ENCODE measurements around the gene FAM83D.

Gene FAM83D

DNA sequence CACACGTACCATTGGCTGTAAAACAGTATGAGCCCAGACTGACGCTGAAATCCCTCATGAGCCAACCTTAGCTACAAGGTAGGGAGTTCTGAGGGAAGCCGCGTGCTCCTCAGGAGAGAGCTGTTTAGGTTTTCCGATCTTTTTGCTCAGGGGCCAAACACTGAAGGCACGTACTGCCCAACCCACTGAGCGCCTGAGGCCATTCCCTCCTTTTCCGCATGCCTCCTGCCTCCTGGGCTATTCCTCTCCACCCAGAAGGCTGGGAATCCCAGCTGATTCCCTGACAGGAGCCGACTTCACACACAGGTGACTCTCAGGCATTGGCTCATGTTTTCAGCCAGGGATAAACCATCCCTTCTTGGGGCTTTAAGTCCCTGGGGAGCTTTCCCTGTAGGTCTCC is 5.4 kb upstream of the FAM83D start:
- TF ChIP-seq, protein P1, sequence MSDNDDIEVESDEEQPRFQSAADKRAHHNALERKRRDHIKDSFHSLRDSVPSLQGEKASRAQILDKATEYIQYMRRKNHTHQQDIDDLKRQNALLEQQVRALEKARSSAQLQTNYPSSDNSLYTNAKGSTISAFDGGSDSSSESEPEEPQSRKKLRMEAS (IDR thresholded peaks at IDR 0.05), result no peak
- TF ChIP-seq, protein P2, sequence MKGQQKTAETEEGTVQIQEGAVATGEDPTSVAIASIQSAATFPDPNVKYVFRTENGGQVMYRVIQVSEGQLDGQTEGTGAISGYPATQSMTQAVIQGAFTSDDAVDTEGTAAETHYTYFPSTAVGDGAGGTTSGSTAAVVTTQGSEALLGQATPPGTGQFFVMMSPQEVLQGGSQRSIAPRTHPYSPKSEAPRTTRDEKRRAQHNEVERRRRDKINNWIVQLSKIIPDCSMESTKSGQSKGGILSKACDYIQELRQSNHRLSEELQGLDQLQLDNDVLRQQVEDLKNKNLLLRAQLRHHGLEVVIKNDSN (IDR thresholded peaks at IDR 0.05), result no peak
- TF ChIP-seq CEBPB (IDR thresholded peaks at IDR 0.05) (no peak), CREB1 (IDR thresholded peaks at IDR 0.05; ENCODE audit: low read depth) (no peak), TCF12 (IDR thresholded peaks at IDR 0.05; ENCODE audit: low read depth) (no peak), EP300 (IDR thresholded peaks at IDR 0.05; ENCODE audit: borderline replicate concordance) (no peak), TEAD4 (IDR thresholded peaks at IDR 0.05) (no peak), EGR1 (IDR thresholded peaks at IDR 0.05) (no peak), FOXM1 (IDR thresholded peaks at IDR 0.05; ENCODE audit: borderline replicate concordance, low read depth) (no peak), RAD21 (IDR thresholded peaks at IDR 0.05; ENCODE audit: low read depth) (no peak), NFIC (IDR thresholded peaks at IDR 0.05) (no peak), ZBTB7A (IDR thresholded peaks at IDR 0.05; ENCODE audit: low read depth) (no peak)
- TF ChIP-seq, protein P3, sequence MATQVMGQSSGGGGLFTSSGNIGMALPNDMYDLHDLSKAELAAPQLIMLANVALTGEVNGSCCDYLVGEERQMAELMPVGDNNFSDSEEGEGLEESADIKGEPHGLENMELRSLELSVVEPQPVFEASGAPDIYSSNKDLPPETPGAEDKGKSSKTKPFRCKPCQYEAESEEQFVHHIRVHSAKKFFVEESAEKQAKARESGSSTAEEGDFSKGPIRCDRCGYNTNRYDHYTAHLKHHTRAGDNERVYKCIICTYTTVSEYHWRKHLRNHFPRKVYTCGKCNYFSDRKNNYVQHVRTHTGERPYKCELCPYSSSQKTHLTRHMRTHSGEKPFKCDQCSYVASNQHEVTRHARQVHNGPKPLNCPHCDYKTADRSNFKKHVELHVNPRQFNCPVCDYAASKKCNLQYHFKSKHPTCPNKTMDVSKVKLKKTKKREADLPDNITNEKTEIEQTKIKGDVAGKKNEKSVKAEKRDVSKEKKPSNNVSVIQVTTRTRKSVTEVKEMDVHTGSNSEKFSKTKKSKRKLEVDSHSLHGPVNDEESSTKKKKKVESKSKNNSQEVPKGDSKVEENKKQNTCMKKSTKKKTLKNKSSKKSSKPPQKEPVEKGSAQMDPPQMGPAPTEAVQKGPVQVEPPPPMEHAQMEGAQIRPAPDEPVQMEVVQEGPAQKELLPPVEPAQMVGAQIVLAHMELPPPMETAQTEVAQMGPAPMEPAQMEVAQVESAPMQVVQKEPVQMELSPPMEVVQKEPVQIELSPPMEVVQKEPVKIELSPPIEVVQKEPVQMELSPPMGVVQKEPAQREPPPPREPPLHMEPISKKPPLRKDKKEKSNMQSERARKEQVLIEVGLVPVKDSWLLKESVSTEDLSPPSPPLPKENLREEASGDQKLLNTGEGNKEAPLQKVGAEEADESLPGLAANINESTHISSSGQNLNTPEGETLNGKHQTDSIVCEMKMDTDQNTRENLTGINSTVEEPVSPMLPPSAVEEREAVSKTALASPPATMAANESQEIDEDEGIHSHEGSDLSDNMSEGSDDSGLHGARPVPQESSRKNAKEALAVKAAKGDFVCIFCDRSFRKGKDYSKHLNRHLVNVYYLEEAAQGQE (IDR thresholded peaks at IDR 0.05; ENCODE audit: low read depth), result no peak

DNA sequence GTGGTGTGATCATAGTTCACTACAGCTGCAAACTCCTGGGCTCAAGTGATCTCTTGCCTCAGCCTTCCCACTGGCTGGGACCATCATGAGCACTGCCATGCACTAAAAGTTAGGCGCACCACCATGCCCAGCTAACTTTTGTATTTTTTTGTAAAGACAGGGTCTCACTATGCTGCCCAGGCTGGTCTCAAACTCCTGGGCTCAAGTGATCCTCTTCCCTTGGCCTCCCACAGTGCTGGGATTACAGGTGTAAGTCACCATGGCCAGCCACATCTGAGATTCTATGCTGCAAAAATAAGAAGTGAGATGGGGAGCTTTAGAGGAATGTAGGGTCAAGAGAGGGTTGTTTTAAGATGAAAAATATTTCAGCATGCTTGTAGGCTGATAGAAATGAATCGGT is 1.5 kb upstream of the FAM83D start:
- TF ChIP-seq FOXM1 (IDR thresholded peaks at IDR 0.05; ENCODE audit: borderline replicate concordance, low read depth), result no peak
- TF ChIP-seq, protein P1 (IDR thresholded peaks at IDR 0.05), result no peak
- TF ChIP-seq, protein P2 (IDR thresholded peaks at IDR 0.05), result no peak
- TF ChIP-seq, protein P3 (IDR thresholded peaks at IDR 0.05; ENCODE audit: low read depth), result no peak
- no peak for TF ChIP-seq NFIC (IDR thresholded peaks at IDR 0.05)
- TF ChIP-seq TAF1 (IDR thresholded peaks at IDR 0.05; ENCODE audit: low read depth), result no peak
- TF ChIP-seq EGR1 (IDR thresholded peaks at IDR 0.05), result no peak
- no peak for TF ChIP-seq TCF12 (IDR thresholded peaks at IDR 0.05; ENCODE audit: low read depth)
- no peak for TF ChIP-seq EP300 (IDR thresholded peaks at IDR 0.05; ENCODE audit: borderline replicate concordance)
- no peak for TF ChIP-seq CREB1 (IDR thresholded peaks at IDR 0.05; ENCODE audit: low read depth)
- TF ChIP-seq TEAD4 (IDR thresholded peaks at IDR 0.05), result no peak
- TF ChIP-seq RAD21 (IDR thresholded peaks at IDR 0.05; ENCODE audit: low read depth), result no peak
- TF ChIP-seq YY1 (IDR thresholded peaks at IDR 0.05; ENCODE audit: low read depth), result no peak
- TF ChIP-seq CEBPB (IDR thresholded peaks at IDR 0.05), result no peak
- TF ChIP-seq ZBTB7A (IDR thresholded peaks at IDR 0.05; ENCODE audit: low read depth), result no peak

DNA sequence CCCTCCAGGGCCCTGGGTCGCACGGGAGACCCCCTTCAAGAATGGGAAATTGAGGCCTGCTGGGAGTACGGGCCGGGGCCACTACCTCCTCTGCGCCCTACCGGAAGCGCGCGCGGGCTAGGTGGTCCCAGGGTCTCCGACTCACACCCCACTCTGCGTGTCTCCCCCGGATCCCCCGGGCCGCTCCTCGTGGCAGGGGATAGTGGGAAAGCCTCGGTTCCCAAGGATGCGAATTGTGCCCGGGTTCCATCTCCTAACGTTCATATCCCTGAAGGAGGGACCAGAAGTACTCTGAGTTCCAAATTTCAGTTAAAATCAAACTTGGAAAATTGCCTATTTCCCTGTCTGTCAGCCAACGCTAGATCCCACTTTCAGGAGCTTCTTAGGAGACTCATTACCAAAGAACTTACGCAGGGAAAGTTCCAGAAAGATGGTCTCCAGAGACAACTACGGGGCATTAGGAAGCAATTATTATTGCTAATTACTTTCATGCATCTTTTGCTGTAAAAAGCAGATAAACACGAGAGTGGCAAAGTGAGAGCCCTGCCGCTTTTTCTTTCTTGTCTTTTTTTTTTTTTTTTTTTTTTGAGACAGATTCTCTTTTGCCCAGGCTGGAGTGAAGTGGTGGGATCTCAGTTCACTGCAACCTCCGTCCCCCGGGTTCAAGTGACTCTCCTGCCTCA is 858 bp downstream of the FAM83D start:
- TF ChIP-seq ZBTB7A (IDR thresholded peaks at IDR 0.05; ENCODE audit: low read depth), result peak; percentile 36; the same call in 1 of the 2 replicates
- TF ChIP-seq, protein P2 (IDR thresholded peaks at IDR 0.05), result no peak

DNA sequence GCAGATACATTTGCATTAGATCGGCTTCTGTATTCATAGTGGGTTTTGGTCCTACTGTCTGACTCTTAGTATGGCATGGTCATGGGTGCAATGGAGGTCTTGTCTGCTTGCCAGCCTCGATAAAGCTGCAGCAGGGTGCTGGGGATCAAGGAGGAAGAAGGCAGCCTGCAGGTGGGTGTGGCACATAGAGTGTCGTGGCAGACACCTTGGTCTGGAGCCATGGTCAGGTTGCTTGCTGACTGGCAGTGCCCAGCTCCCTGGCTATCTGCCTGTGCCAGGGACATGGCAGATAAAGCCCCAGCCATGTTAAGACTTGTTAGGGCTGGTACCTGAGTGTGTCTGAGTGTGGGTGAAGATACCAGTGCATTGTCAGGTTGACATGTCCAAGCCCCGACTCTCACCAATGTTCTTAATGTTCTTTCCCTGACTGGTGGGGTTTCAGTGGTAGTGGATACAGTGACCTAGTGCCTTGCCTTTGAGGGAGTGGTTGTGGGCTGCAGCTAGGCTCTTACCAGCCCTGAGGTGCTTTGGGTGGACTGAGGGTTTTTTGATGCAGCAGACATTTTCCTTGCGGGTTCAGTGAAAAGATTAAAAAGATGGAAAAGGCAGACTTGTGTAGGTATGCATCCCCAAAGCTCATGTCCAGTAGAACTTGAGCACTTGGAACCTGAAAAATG is 1.8 kb downstream of the FAM83D start:
- TF ChIP-seq, protein P2 (IDR thresholded peaks at IDR 0.05), result no peak
- no peak for TF ChIP-seq TCF12 (IDR thresholded peaks at IDR 0.05; ENCODE audit: low read depth)
- no peak for TF ChIP-seq EP300 (IDR thresholded peaks at IDR 0.05; ENCODE audit: borderline replicate concordance)
- TF ChIP-seq TAF1 (IDR thresholded peaks at IDR 0.05; ENCODE audit: low read depth), result no peak
- TF ChIP-seq RAD21 (IDR thresholded peaks at IDR 0.05; ENCODE audit: low read depth), result no peak
- TF ChIP-seq FOXM1 (IDR thresholded peaks at IDR 0.05; ENCODE audit: borderline replicate concordance, low read depth), result no peak
- TF ChIP-seq CEBPB (IDR thresholded peaks at IDR 0.05), result no peak
- TF ChIP-seq NFIC (IDR thresholded peaks at IDR 0.05), result no peak
- no peak for TF ChIP-seq TEAD4 (IDR thresholded peaks at IDR 0.05)
- TF ChIP-seq CREB1 (IDR thresholded peaks at IDR 0.05; ENCODE audit: low read depth), result no peak
- TF ChIP-seq, protein P3 (IDR thresholded peaks at IDR 0.05; ENCODE audit: low read depth), result no peak
- no peak for TF ChIP-seq ZBTB7A (IDR thresholded peaks at IDR 0.05; ENCODE audit: low read depth)
- TF ChIP-seq, protein P1 (IDR thresholded peaks at IDR 0.05), result no peak
- TF ChIP-seq YY1 (IDR thresholded peaks at IDR 0.05; ENCODE audit: low read depth), result no peak
- no peak for TF ChIP-seq EGR1 (IDR thresholded peaks at IDR 0.05)

All from Ishikawa (cell line).